HG03097 (cell line): ENCODE measurements around the gene ZNF737.
"Not testable (repeated sequence)": the region's sequence is repeated elsewhere in the genome, so short reads cannot be mapped to it uniquely, and the experiment has no call there.

Source experiments
- ATAC-seq: cut with Tn5 transposase; IDR thresholded peaks from one replicate; pipeline ENCODE4 v1.9.1; 2021; ENCODE audit not compliant: unreplicated experiment, low FRiP score

Gene ZNF737

GRCh38 chr19:20565321-20566018 lies at the start of gene ZNF737:
TSS of gene ZNF737 (minus strand) at chr19:20565781. CDS start at chr19:20565640, 141 bp downstream.
- ATAC-seq, result peak; percentile 96

- ATAC-seq, result not testable (repeated sequence)
Measured at GRCh38 chr19:20614971-20615370, 49.4 kb upstream of the ZNF737 start.

- no peak for ATAC-seq
Measured at GRCh38 chr19:20612711-20613316, 47.2 kb upstream of the ZNF737 start.

- no peak for ATAC-seq
Measured at GRCh38 chr19:20611866-20612265, 46.3 kb upstream of the ZNF737 start.

- ATAC-seq, result no peak
Measured at GRCh38 chr19:20607943-20608342, 42.4 kb upstream of the ZNF737 start.

GRCh38 chr19:20558571-20558970 lies 7.0 kb downstream of the ZNF737 start:
- no peak for ATAC-seq

GRCh38 chr19:20558011-20558410 lies 7.6 kb downstream of the ZNF737 start:
- ATAC-seq, result no peak

- not testable (repeated sequence) for ATAC-seq
Measured at GRCh38 chr19:20544667-20545333, 20.8 kb downstream of the ZNF737 start.

GRCh38 chr19:20530303-20530702 lies 35.3 kb downstream of the ZNF737 start:
- ATAC-seq, result not testable (repeated sequence)

- ATAC-seq, result no peak
Measured at GRCh38 chr19:20513189-20513904, 52.2 kb downstream of the ZNF737 start.

GRCh38 chr19:20503476-20503875 lies 62.1 kb downstream of the ZNF737 start:
- ATAC-seq, result no peak
